ENCODE measurements around the gene TDRD3. TPM values are rescaled to one million over a fixed set of nuclear protein-coding genes. Genes with fewer than 3 reads are reported as not detected.

TDRD3 gene
- total RNA-seq, 1 experiment from 2014 or later, result 17.3 TPM

GRCh38 chr13:60418954-60419353 is 21.9 kb downstream of the TDRD3 start:
- intact Hi-C loops (cut with micrococcal nuclease; ENCODE audit: unreplicated experiment), result no loop called here
- no peak for DNase-seq
- H2AFZ ChIP-seq, result no peak overlapping the region
- H3K4me3 ChIP-seq, result no peak overlapping the region
- no peaks in the 10 kb centered on the region for H3F3A ChIP-seq (ENCODE audit: insufficient read depth, low read depth)
- no TSS peak for BruUV-seq (replicated peaks)
- no peaks in the 10 kb centered on the region for H3K9me3 ChIP-seq (ENCODE audit: insufficient read depth, low read depth)
- H3K79me2 ChIP-seq (ENCODE audit: low read depth), result no peaks in the 10 kb centered on the region
- TF ChIP-seq CTCF (conservative IDR thresholded peaks at IDR 0.05), result no peak
- no peak for TF ChIP-seq EZH2 (IDR thresholded peaks at IDR 0.05; ENCODE audit: low read depth)
- H3K4me1 ChIP-seq (replicated peaks; ENCODE audit: insufficient read depth), result no peaks in the 10 kb centered on the region
- ChIA-PET CTCF (no interaction called here), POLR2A (ENCODE audit: unreplicated experiment) (no interaction called here)
- H3K9me2 ChIP-seq (ENCODE audit: insufficient read depth), result no peaks in the 10 kb centered on the region
- H4K20me1 ChIP-seq (ENCODE audit: insufficient read depth), result no peaks in the 10 kb centered on the region
- no peak overlapping the region for H3K27ac ChIP-seq
- no peaks in the 10 kb centered on the region for H3K36me3 ChIP-seq (ENCODE audit: low read depth)
- no peak overlapping the region for H3K4me2 ChIP-seq
- no peaks in the 10 kb centered on the region for H3K27me3 ChIP-seq (ENCODE audit: insufficient read depth, low read depth)

- no peaks in the 10 kb centered on the region for H3K36me3 ChIP-seq (ENCODE audit: low read depth)
- no peaks in the 10 kb centered on the region for H3K79me2 ChIP-seq (ENCODE audit: low read depth)
- H3K9me2 ChIP-seq (ENCODE audit: insufficient read depth), result no peaks in the 10 kb centered on the region
- no peaks in the 10 kb centered on the region for H4K20me1 ChIP-seq (ENCODE audit: insufficient read depth)
- BruUV-seq (replicated peaks), result no TSS peak
- TF ChIP-seq EZH2 (IDR thresholded peaks at IDR 0.05; ENCODE audit: low read depth) (no peak), CTCF (conservative IDR thresholded peaks at IDR 0.05) (no peak)
- H3F3A ChIP-seq (ENCODE audit: insufficient read depth, low read depth), result no peaks in the 10 kb centered on the region
- H2AFZ ChIP-seq, result no peak overlapping the region
- H3K27ac ChIP-seq, result no peak overlapping the region
- intact Hi-C loops (cut with micrococcal nuclease; ENCODE audit: unreplicated experiment), result no loop called here
- no peaks in the 10 kb centered on the region for H3K9me3 ChIP-seq (ENCODE audit: insufficient read depth, low read depth)
- no peak overlapping the region for H3K4me3 ChIP-seq
- H3K27me3 ChIP-seq (ENCODE audit: insufficient read depth, low read depth), result no peaks in the 10 kb centered on the region
- H3K4me1 ChIP-seq (replicated peaks; ENCODE audit: insufficient read depth), result no peaks in the 10 kb centered on the region
- CTCF ChIA-PET, result no interaction called here
- DNase-seq, result no peak
- no peak overlapping the region for H3K4me2 ChIP-seq
- POLR2A ChIA-PET (ENCODE audit: unreplicated experiment), result no interaction called here
Measured at GRCh38 chr13:60425332-60425731, 28.3 kb downstream of the TDRD3 start.

GRCh38 chr13:60426075-60426474 is 29.1 kb downstream of the TDRD3 start:
- Histone ChIP-seq H4K20me1 (ENCODE audit: insufficient read depth) (no peaks in the 10 kb centered on the region), H3K4me1 (replicated peaks; ENCODE audit: insufficient read depth) (no peaks in the 10 kb centered on the region), H3K9me2 (ENCODE audit: insufficient read depth) (no peaks in the 10 kb centered on the region), H3K4me3 (no peak overlapping the region), H3K9me3 (ENCODE audit: insufficient read depth, low read depth) (no peaks in the 10 kb centered on the region), H2AFZ (no peak overlapping the region), H3K4me2 (no peak overlapping the region), H3K79me2 (ENCODE audit: low read depth) (no peaks in the 10 kb centered on the region), H3K27ac (no peak overlapping the region), H3K36me3 (ENCODE audit: low read depth) (no peaks in the 10 kb centered on the region), H3F3A (ENCODE audit: insufficient read depth, low read depth) (no peaks in the 10 kb centered on the region), H3K27me3 (ENCODE audit: insufficient read depth, low read depth) (no peaks in the 10 kb centered on the region)
- ChIA-PET CTCF (interaction anchor here (0.5 kb wide), 1 partner anchor 66 kb away, joined by 9 read pairs; no protein-coding TSS in a partner anchor), POLR2A (ENCODE audit: unreplicated experiment) (no interaction called here)
- intact Hi-C loops (cut with micrococcal nuclease; ENCODE audit: unreplicated experiment), result no loop called here
- no peak for DNase-seq
- TF ChIP-seq EZH2 (IDR thresholded peaks at IDR 0.05; ENCODE audit: low read depth) (no peak), CTCF (conservative IDR thresholded peaks at IDR 0.05) (no peak)
- no TSS peak for BruUV-seq (replicated peaks)
